Smooth muscle cell (in vitro differentiated cells): ENCODE results near the gene CENPK. TPM values are rescaled to one million over a fixed set of nuclear protein-coding genes. Genes with fewer than 3 reads are reported as not detected.
"Not testable (repeated sequence)": the region's sequence is repeated elsewhere in the genome, so short reads cannot be mapped to it uniquely, and the experiment has no call there.

Source experiments
- DNase-seq: peaks from one replicate; lab custom pipeline; 2025; ENCODE audit not compliant: unreplicated experiment; lab: John Stamatoyannopoulos, UW
- H2AFZ ChIP-seq: fragments of 200-600 bp; sonication (generic); 2 replicates; pipeline ENCODE4 v1.6.0; 2016; ENCODE audit warnings: antibody characterized with exemption, low read depth, mild to moderate bottlenecking
- H3F3A ChIP-seq: fragments of 200-600 bp; sonication (generic); 2 replicates; pipeline ENCODE4 v1.6.0; 2017; ENCODE audit warnings: antibody characterized with exemption, low read depth
- H3K27ac ChIP-seq: fragments of 200-600 bp; sonication (generic); 2 replicates; pipeline ENCODE4 v1.5.1; 2016; ENCODE audit warnings: low read depth, mild to moderate bottlenecking
- H3K27me3 ChIP-seq: fragments of 200-600 bp; sonication (generic); 2 replicates; pipeline ENCODE4 v1.6.1; 2016; ENCODE audit warnings: low read depth, mild to moderate bottlenecking
- H3K36me3 ChIP-seq: fragments of 200-600 bp; sonication (generic); 2 replicates; pipeline ENCODE4 v1.5.1; 2016; ENCODE audit warnings: low read depth
- H3K4me1 ChIP-seq: fragments of 200-600 bp; sonication (generic); 2 replicates; pipeline ENCODE4 v1.5.1; 2016; ENCODE audit warnings: low read depth
- H3K4me2 ChIP-seq: fragments of 200-600 bp; sonication (generic); 2 replicates; pipeline ENCODE4 v1.6.0; 2016; ENCODE audit warnings: mild to moderate bottlenecking
- H3K4me3 ChIP-seq: fragments of 200-600 bp; sonication (generic); 2 replicates; pipeline ENCODE4 v1.5.1; 2016; ENCODE audit warnings: mild to moderate bottlenecking
- H3K79me2 ChIP-seq: fragments of 200-600 bp; sonication (generic); 2 replicates; pipeline ENCODE4 v1.6.0; 2016; ENCODE audit warnings: low read depth, mild to moderate bottlenecking
- H3K9ac ChIP-seq: fragments of 200-600 bp; sonication (generic); 2 replicates; pipeline ENCODE4 v1.6.0; 2016; ENCODE audit warnings: low read depth
- H3K9me3 ChIP-seq: fragments of 200-600 bp; sonication (generic); replicated peaks from 2 replicates; pipeline ENCODE4 v1.5.1; 2016; ENCODE audit warnings: low read depth
- H4K20me1 ChIP-seq: fragments of 200-600 bp; sonication (generic); 2 replicates; pipeline ENCODE4 v1.6.0; 2016; ENCODE audit warnings: low read depth
- WGBS: methylation state at CpG from one replicate; pipeline ENCODE4 v1.1.7; 2016; ENCODE audit warnings: low lambda C conversion rate; 5-methylcytosine and 5-hydroxymethylcytosine counted together
- polyA plus RNA-seq: library from polyadenylated mRNA; unstranded; fragments of >200 nt; fragmentation: Nextera tagmentation; extraction: Ambion mirVana; gene quantifications from 2 replicates; pipeline ENCODE4 v1.2.1, GENCODE V29; 2016
- total RNA-seq: library from RNA; depleted of rRNA; stranded (reverse); fragments of >200 nt; gene quantifications from 2 replicates; pipeline ENCODE4 v1.2.3, GENCODE V29; 2014
- TF ChIP-seq, protein P1 (sequence below): fragments of 200-600 bp; sonication (generic); IDR thresholded peaks from 2 replicates; pipeline ENCODE4 v1.5.1; 2017; ENCODE audit warnings: borderline replicate concordance, mild to moderate bottlenecking, antibody characterized with exemption; ENCODE audit not compliant: insufficient read depth, poor library complexity, severe bottlenecking

CENPK gene
- total and polyA plus RNA-seq, 2 experiments from 2014 or later = 19.2 to 22.9 TPM

DNA sequence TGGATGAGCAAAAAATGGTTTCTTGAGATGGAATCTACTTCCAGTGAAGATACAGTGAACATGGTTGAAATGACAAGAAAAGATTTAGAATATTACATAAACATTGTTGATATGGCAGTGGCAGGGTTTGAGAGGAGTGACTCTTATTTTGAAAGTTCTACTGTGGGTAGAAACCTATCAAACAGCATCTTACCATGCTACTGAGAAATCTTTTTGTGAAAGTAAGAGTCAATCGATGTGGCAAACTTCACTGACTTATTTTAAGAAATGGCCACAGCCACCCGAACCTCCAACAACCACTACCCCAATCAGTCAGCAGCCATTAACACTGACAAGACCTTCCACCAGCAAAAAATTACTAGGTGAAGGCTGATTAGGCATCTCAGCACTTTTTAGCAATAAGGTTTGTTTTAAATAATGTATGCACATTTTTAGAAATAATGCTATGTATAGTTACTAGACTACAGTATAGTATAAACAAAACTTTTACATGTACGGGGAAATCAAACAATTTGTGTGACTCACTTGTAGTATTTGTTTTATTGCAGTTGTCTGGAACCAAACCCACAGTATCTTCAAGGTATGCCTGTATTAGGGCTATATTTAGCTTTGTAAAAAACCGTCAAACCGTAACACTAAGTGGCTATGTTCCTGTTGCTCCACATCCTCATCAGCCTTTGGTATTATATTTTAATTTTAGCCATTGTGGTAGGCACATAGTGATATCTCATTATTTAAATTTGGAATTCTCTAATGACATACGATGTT, 50.6 kb downstream of the CENPK start:
- Histone ChIP-seq H3K27ac (no peak overlapping the region), H3F3A (no peaks in the 10 kb centered on the region), H3K4me2 (no peak overlapping the region), H3K79me2 (no peaks in the 10 kb centered on the region), H3K36me3 (no peaks in the 10 kb centered on the region), H2AFZ (no peak overlapping the region), H3K9me3 (no peaks in the 10 kb centered on the region), H4K20me1 (no peaks in the 10 kb centered on the region), H3K4me3 (no peak overlapping the region), H3K4me1 (no peaks in the 10 kb centered on the region), H3K9ac (no peak overlapping the region), H3K27me3 (no peaks in the 10 kb centered on the region)
- no peak for DNase-seq
- TF ChIP-seq, protein P1, sequence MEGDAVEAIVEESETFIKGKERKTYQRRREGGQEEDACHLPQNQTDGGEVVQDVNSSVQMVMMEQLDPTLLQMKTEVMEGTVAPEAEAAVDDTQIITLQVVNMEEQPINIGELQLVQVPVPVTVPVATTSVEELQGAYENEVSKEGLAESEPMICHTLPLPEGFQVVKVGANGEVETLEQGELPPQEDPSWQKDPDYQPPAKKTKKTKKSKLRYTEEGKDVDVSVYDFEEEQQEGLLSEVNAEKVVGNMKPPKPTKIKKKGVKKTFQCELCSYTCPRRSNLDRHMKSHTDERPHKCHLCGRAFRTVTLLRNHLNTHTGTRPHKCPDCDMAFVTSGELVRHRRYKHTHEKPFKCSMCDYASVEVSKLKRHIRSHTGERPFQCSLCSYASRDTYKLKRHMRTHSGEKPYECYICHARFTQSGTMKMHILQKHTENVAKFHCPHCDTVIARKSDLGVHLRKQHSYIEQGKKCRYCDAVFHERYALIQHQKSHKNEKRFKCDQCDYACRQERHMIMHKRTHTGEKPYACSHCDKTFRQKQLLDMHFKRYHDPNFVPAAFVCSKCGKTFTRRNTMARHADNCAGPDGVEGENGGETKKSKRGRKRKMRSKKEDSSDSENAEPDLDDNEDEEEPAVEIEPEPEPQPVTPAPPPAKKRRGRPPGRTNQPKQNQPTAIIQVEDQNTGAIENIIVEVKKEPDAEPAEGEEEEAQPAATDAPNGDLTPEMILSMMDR = no peak
- 80% methylated on average over 6 of the region's 6 CpGs for WGBS

DNA sequence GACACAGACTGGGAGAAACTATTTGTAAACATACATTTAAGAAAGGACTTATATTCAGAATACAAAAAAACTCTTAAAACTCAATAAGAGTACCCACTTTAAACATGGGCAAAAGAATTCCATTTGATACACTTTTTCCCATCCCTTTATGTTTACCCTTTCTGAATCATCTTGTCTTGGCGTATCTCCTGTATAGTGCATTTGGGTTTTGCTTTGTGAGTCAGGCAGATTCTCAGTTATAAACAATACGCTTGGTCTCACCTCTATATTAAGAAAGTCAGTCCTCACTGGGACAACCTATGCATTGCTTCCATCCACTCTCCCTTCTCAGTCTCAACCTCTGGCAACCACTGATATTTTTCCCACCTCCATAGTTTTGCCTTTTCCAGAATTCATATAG, 54.0 kb downstream of the CENPK start:
- Histone ChIP-seq H3K9me3 (no peaks in the 10 kb centered on the region), H2AFZ (no peak overlapping the region), H3K27ac (no peak overlapping the region), H4K20me1 (no peaks in the 10 kb centered on the region), H3F3A (no peaks in the 10 kb centered on the region), H3K4me2 (no peak overlapping the region), H3K4me3 (no peak overlapping the region), H3K4me1 (no peaks in the 10 kb centered on the region), H3K79me2 (no peaks in the 10 kb centered on the region), H3K27me3 (no peaks in the 10 kb centered on the region), H3K36me3 (no peaks in the 10 kb centered on the region), H3K9ac (no peak overlapping the region)
- no peak for DNase-seq
- TF ChIP-seq, protein P1 = no peak
- 90% methylated on average over 2 of the region's 2 CpGs for WGBS

DNA sequence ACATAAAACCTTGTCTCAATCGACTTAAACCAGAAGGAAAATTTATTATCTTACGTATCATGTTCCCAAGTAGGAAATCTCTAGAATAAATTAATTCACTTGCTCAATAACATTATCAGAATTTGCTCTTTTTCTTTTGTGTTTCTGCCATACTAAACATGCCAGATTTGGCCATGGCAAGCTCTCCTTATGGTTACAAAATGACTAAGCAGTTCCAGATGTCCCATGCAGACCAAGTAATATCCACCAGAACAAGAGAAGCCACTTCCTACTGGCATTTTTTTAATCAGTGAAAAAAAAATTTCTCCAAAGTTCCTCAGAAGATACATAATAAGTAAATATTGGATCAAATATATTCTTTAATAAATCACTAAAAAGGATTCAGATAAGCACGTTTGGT, 56.0 kb downstream of the CENPK start:
- Histone ChIP-seq H4K20me1 (no peaks in the 10 kb centered on the region), H3K27ac (no peak overlapping the region), H3K4me3 (no peak overlapping the region), H3F3A (no peaks in the 10 kb centered on the region), H3K27me3 (no peaks in the 10 kb centered on the region), H3K4me1 (no peaks in the 10 kb centered on the region), H3K4me2 (peak overlapping the region; percentile 36), H3K9ac (no peak overlapping the region), H3K9me3 (no peaks in the 10 kb centered on the region), H3K36me3 (no peaks in the 10 kb centered on the region), H2AFZ (no peak overlapping the region), H3K79me2 (no peaks in the 10 kb centered on the region)
- 91% methylated on average over 3 of the region's 3 CpGs for WGBS
- TF ChIP-seq, protein P1 = no peak
- no peak for DNase-seq

DNA sequence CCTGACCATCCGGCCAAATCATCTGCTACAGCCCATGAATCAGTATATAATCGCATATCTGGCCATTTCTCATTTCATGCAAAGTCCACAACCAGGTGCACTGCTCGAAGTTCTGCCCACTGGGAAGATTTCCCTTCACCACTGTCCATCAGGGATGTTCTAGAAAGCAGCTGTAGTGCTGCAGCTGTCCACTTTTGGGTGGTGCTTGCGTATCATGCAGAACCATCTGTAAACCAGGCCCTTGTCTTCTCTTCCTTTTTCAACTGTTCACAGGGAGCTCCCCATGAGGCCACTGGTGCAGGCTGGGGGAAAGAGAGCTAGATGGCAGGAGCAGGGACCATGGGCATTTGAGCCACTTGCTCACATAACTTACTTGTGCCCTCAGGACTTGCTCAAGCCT, 73.8 kb downstream of the CENPK start:
- H3K4me3 ChIP-seq = no peak overlapping the region
- no peaks in the 10 kb centered on the region for H4K20me1 ChIP-seq
- H3K79me2 ChIP-seq = no peaks in the 10 kb centered on the region
- TF ChIP-seq, protein P1 = no peak
- H3K36me3 ChIP-seq = no peaks in the 10 kb centered on the region
- H3K27me3 ChIP-seq = no peaks in the 10 kb centered on the region
- no peak overlapping the region for H2AFZ ChIP-seq
- no peak overlapping the region for H3K27ac ChIP-seq
- no peaks in the 10 kb centered on the region for H3F3A ChIP-seq
- H3K4me1 ChIP-seq = no peaks in the 10 kb centered on the region
- DNase-seq = no peak
- no peaks in the 10 kb centered on the region for H3K9me3 ChIP-seq
- H3K9ac ChIP-seq = no peak overlapping the region
- 91% methylated on average over 4 of the region's 4 CpGs for WGBS
- no peak overlapping the region for H3K4me2 ChIP-seq

DNA sequence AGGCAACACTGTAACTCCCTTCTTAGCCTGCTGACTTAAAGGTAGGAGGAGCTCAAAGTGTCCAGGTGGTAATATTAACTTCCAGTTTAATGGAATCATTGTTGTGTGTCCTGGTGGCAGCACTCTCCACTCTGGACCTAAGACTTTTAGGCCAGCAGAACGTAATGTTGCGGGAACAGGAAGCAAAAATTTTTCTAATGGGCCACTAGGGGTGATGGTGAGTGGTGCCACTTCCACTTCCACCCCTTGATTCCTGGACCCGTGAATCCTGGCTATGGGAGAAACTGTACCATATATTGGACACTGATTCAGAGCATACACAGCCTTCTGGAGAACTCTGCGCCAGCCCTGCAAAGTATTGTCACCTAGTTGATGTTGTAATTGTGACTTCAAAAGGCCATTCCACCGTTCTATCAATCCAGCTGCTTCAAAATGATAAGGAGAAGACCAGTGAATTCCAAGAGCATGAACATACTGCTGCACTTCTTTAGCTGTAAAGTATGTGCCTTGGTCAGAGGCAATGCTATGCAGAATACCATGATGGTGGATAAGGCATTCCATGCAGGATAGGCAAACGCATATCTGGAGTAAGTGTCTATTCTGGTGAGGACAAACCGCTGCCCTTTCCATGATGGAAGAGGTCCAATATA, 74.8 kb downstream of the CENPK start:
- not testable (repeated sequence) for H3K27ac ChIP-seq, DNase-seq, H3K79me2 ChIP-seq, H3K36me3 ChIP-seq, H4K20me1 ChIP-seq, H3F3A ChIP-seq, H3K4me3 ChIP-seq, H3K9ac ChIP-seq, H2AFZ ChIP-seq, H3K9me3 ChIP-seq, H3K4me2 ChIP-seq, H3K4me1 ChIP-seq, H3K27me3 ChIP-seq
- WGBS = 86% methylated on average over 7 of the region's 7 CpGs
